SK-N-SH treated with all-trans-retinoic acid at 6 μM for 48 hours (cell line): Measurements from ENCODE around the gene KDM4B.

Experiments
- ESRRG ChIP-seq: fragments of 250-450 bp; sonication (Bioruptor Pico); IDR thresholded peaks from 2 replicates; pipeline ENCODE4 v1.6.1; 2021; ENCODE audit warnings: mild to moderate bottlenecking
- ISL1 ChIP-seq: fragments of 250-450 bp; sonication (Bioruptor Pico); IDR thresholded peaks from 2 replicates; pipeline ENCODE4 v2.1.2; 2022; ENCODE audit warnings: mild to moderate bottlenecking, moderate library complexity
- RARB ChIP-seq: fragments of 250-450 bp; sonication (Bioruptor Pico); IDR thresholded peaks from 2 replicates; pipeline ENCODE4 v1.8.0; 2021; ENCODE audit warnings: mild to moderate bottlenecking, moderate library complexity
- TF ChIP-seq, protein P1 (sequence below): fragments of 250-450 bp; sonication (Bioruptor Pico); IDR thresholded peaks from 2 replicates; pipeline ENCODE4 v1.8.0; 2020; ENCODE audit warnings: mild to moderate bottlenecking, moderate library complexity, borderline replicate concordance

- TF ChIP-seq, protein P1, sequence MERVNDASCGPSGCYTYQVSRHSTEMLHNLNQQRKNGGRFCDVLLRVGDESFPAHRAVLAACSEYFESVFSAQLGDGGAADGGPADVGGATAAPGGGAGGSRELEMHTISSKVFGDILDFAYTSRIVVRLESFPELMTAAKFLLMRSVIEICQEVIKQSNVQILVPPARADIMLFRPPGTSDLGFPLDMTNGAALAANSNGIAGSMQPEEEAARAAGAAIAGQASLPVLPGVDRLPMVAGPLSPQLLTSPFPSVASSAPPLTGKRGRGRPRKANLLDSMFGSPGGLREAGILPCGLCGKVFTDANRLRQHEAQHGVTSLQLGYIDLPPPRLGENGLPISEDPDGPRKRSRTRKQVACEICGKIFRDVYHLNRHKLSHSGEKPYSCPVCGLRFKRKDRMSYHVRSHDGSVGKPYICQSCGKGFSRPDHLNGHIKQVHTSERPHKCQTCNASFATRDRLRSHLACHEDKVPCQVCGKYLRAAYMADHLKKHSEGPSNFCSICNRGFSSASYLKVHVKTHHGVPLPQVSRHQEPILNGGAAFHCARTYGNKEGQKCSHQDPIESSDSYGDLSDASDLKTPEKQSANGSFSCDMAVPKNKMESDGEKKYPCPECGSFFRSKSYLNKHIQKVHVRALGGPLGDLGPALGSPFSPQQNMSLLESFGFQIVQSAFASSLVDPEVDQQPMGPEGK = no peak
- TF ChIP-seq ESRRG = no peak
- no peak for TF ChIP-seq RARB (CRISPR knock-in tag)
- no peak for TF ChIP-seq ISL1
Measured at GRCh38 chr19:5024282-5024681, 55.4 kb downstream of the KDM4B start.
